A549 treated with AZD2906 at 1 μM for 4 hours (cell line): ENCODE measurements around the gene S100B. TPM values are rescaled to one million over a fixed set of nuclear protein-coding genes. Genes with fewer than 3 reads are reported as not detected.

Experiments
- total RNA-seq: library from RNA; stranded (reverse); fragments of 200-300 nt; extraction: Qiagen RNA extraction; gene quantifications from 5 replicates; pipeline ENCODE4 v1.2.3, GENCODE V29; 2022

S100B gene
- total RNA-seq = not detected in 5 replicates

DNA sequence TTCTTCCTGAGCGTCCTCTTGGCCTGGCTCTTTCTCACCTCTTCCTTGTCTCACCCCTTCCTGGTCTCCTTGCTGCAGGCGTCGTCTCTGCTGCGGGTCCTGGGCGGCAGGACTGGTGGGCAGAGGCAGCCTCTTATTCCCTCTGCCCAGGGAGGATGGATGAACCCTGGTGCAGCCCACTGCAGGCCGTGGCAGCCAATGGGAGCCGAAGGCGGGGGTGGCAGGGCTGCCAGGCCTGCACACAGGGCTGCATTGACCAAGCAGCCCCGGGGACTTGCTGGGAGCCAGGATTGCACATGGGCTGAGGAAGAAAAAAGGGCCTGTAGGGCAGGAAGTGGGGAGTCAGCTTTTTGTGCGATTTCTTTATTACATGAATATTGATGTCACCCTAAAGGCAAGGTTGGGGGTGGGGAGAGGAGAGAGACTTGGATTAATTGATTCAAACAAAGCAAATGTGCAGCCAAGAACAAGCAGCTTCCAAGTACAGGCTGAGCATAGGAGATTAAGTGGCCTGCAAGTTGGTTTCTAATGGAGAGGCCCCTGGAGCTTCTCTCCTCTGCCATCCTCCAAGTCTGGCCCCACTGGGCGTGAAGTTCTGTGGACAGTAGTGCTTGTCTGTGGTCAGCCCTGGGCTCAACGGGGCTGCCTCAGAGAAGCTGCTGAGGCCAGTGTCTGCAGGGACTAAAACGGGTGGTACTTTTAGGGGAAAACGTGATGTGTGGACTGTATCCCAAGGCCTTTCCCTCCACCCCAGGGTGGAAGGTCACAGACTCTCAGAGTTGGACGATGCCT, at the start of gene S100B:
Gene S100B (minus strand): TSS at position 108 of the 792 bp plus-strand sequence. CDS start 2,667 bp downstream, outside the sequence.

DNA sequence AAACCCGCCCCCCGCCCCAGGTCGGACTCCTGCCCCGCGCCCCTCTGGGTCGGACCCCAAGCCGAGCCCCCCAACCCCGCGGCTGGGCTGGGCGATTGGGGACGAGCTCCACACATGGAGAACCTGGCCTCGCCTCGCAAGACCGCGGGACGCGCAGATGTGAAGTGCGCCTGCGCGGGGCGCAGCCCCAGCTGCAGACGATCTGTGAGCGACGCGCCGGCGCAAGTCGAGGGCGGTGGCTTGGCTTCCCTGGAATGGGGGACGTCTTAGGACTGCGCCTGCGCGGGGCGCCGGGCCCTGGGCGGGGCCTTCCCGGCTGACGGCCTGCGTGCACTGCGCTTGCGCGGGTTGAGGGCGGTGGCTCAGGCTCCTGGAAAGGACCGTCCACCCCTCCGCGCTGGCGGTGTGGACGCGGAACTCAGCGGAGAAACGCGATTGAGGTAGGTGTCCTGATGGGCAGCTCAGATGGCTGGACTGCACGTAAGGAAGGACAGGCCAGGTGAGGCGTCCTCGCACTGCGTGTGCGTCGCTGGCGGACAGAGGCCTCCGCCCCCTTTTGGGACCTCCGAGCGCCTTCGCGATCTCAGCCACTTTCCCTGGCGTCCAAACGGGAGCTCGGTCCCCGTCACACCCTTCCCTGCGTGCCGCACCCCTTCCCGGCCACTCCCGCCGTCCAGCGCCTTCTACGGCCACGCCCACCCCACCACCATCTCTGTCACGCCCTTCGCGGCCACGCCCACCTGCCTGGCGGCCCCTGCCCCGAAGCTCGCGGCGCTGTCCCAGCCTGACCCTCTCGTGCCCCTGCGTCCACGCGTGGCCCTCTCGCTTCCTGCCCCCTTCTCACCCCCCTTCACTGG, 30.7 kb upstream of the S100B start, which contains the start of gene PRMT2:
Gene PRMT2 (plus strand): TSS at position 351 of the 857 bp plus-strand sequence. CDS start 1,278 bp downstream, outside the sequence.

Other genes starting within 250 kb of the S100B start
- 10.0 to 13.7 TPM (median 11.3 TPM) in 5 replicates for gene DIP2A, start 146.2 kb downstream of the S100B start, total RNA-seq
- 49.3 to 56.5 TPM (median 53.9 TPM) in 5 replicates for gene PRMT2, start 30.6 kb upstream of the S100B start, total RNA-seq